Endothelial cell of umbilical vein (primary cell): ENCODE results near the gene CHEK2.
"Not testable (repeated sequence)": the region's sequence is repeated elsewhere in the genome, so short reads cannot be mapped to it uniquely, and the experiment has no call there.

Experiments used
- CTCF ChIP-seq, 2 donors: IDR thresholded peaks; 1 replicate in 1 of 2; 2 replicates in 1 of 2; pipeline ENCODE4 v1.5.1; 2011; ENCODE audit warnings: low read length in 2 of 2, mild to moderate bottlenecking in 2 of 2, moderate library complexity in 2 of 2, control low read depth in 1 of 2, inconsistent platforms in 1 of 2, low read depth in 1 of 2; ENCODE audit not compliant: insufficient read depth in 1 of 2; ENCODE audit errors: extremely low read depth in 1 of 2
- JUN ChIP-seq: IDR thresholded peaks from 2 replicates; pipeline ENCODE4 v1.6.1; 2011; ENCODE audit warnings: borderline replicate concordance, low read depth; ENCODE audit not compliant: insufficient read length, insufficient read depth
- MAX ChIP-seq: IDR thresholded peaks from 2 replicates; pipeline ENCODE4 v1.6.1; 2011; ENCODE audit not compliant: insufficient read depth, insufficient read length
- POLR2A ChIP-seq: IDR thresholded peaks from 2 replicates; pipeline ENCODE4 v1.6.1; 2012; ENCODE audit warnings: low read depth, mild to moderate bottlenecking, control low read depth, low read length

GRCh38 chr22:28693041-28693760, 48.4 kb downstream of the CHEK2 start:
- TF ChIP-seq POLR2A; MAX; CTCF (IDR thresholded peaks at IDR 0.05; ENCODE audit: extremely low read depth in 1 of 2, insufficient read depth in 1 of 2, low read depth in 1 of 2, low read length in 2 of 2); JUN: not testable (repeated sequence)
